Sigmoid colon (tissue), 7 donors: Measurements from ENCODE around the gene OLFML2B. TPM values are rescaled to one million over a fixed set of nuclear protein-coding genes. Genes with fewer than 3 reads are reported as not detected.

Source experiments
- DNase-seq: peaks from one replicate; pipeline ENCODE4 v3.0.0-alpha.2; 2019
- H3K27ac ChIP-seq, 4 donors: fragments of 200-600 bp; sonication (generic); one replicate each; pipeline ENCODE4 v1.5.1; 2016 to 2019; ENCODE audit warnings: mild to moderate bottlenecking in 1 of 4
- H3K27me3 ChIP-seq, 3 donors: fragments of 200-600 bp; sonication (generic); one replicate each; pipeline ENCODE4 v1.5.1; 2019; ENCODE audit warnings: mild to moderate bottlenecking in 1 of 3
- H3K36me3 ChIP-seq, 4 donors: fragments of 200-600 bp; sonication (generic); one replicate each; pipeline ENCODE4 v1.5.1; 2016 to 2019
- H3K4me1 ChIP-seq, 4 donors: fragments of 200-600 bp; sonication (generic); one replicate each; pipeline ENCODE4 v1.5.1; 2017 to 2019
- H3K4me3 ChIP-seq, 4 donors: fragments of 200-600 bp; sonication (generic); one replicate each; pipeline ENCODE4 v1.5.1; 2017 to 2019; ENCODE audit warnings: mild to moderate bottlenecking in 2 of 4, moderate library complexity in 1 of 4
- H3K9me3 ChIP-seq, 4 donors: fragments of 200-600 bp in 3 of 4; sonication (generic) in 3 of 4; one replicate each; pipeline versions ENCODE4 v1.5.1 to v1.6.1; 2013 to 2019
- CTCF ChIP-seq, 4 experiments: fragments of 450-650 bp in 3 of 4; fragments of 200-600 bp in 1 of 4; IDR thresholded peaks; one replicate each; pipeline ENCODE4 v1.5.1; 2016 to 2019; ENCODE audit warnings: antibody characterized with exemption in 4 of 4, mild to moderate bottlenecking in 3 of 4, moderate library complexity in 2 of 4
- EP300 ChIP-seq, 4 donors: sonication (generic); formaldehyde crosslinking; IDR thresholded peaks; one replicate each; pipeline ENCODE4 v1.6.1; 2017; ENCODE audit warnings: antibody characterized with exemption in 4 of 4
- POLR2A ChIP-seq, 2 donors: fragments of 450-650 bp; IDR thresholded peaks; one replicate each; pipeline ENCODE4 v1.6.1; 2016; ENCODE audit warnings: antibody characterized with exemption in 2 of 2, mild to moderate bottlenecking in 2 of 2, moderate library complexity in 2 of 2
- POLR2AphosphoS5 ChIP-seq, 4 donors: sonication (generic); formaldehyde crosslinking; IDR thresholded peaks; one replicate each; pipeline ENCODE4 v1.6.1; 2017; ENCODE audit warnings: antibody characterized with exemption in 4 of 4
- WGBS, 2 donors: extraction: QIAGEN DNeasy Blood & Tissue Kit; methylation state at CpG; one replicate each; pipeline ENCODE4 v1.1.7; 2013; 5-methylcytosine and 5-hydroxymethylcytosine counted together
- intact Hi-C: fragments of 100-400 bp; cut with DNase I; formaldehyde crosslinking; loops from one replicate; pipeline ENCODE4 v1.15.1; 2023
- polyA plus RNA-seq, 3 donors: library from polyadenylated mRNA; stranded (reverse); fragments of 200-250 nt; gene quantifications; one replicate each; pipeline ENCODE4 v1.2.3, GENCODE V29; 2013
- total RNA-seq, 4 donors: library from RNA; depleted of rRNA; stranded (reverse); fragments of >200 nt; gene quantifications; one replicate each; pipeline ENCODE4 v1.1.0, GENCODE V29; 2016
- donor health status: healthy with polysubstance abuse.
- donor health status: Bipolar disorder and iron deficiency.
- donor health status: healthy.

The OLFML2B gene
- total and polyA plus RNA-seq, 7 donors: 1.2 to 27.4 (median 14.3) TPM

DNA sequence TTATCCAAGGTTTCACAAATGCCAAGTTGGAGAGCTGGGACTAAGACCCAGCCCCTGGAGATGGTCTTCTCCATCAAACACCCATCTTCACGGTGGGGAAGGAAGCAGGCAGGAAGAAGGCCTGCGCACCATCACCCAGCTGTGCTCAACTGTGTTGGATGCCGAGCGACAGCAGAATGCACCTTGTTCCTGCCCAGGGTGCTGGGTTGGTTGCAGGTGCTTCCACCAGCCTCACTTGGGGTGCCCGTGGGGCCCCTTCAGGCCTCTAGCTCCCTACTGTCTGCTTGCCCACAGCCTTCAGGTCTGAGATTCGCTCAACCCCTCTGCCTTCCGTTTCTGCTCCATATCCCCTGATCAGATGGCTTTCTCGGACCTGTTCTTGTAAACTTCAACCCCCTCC, 42.5 kb downstream of the OLFML2B start:
- Histone ChIP-seq H3K4me3 (no peak overlapping the region), H3K36me3 (peaks cover 0 to 14% (median 4%) of the 10 kb centered on the region in 4 donors), H3K9me3 (no peaks in the 10 kb centered on the region), H3K27ac (no peak overlapping the region), H3K4me1 (peaks cover 0 to 32% (median 13%) of the 10 kb centered on the region in 4 donors), H3K27me3 (no peaks in the 10 kb centered on the region)
- DNase-seq: no peak
- TF ChIP-seq POLR2A (IDR thresholded peaks at IDR 0.05): no peak
- no peak for TF ChIP-seq EP300 (IDR thresholded peaks at IDR 0.05)
- no peak for TF ChIP-seq POLR2AphosphoS5 (IDR thresholded peaks at IDR 0.05)
- TF ChIP-seq CTCF (IDR thresholded peaks at IDR 0.05): no peak
- intact Hi-C loops: no loop called here
- 64 to 90% methylated on average over 8 of the region's 8 CpGs for WGBS, 2 donors

GRCh38 chr1:161978011-161978790, 45.5 kb downstream of the OLFML2B start:
- peaks cover 0 to 29% (median 16%) of the 10 kb centered on the region in 4 donors for H3K4me1 ChIP-seq
- TF ChIP-seq EP300 (IDR thresholded peaks at IDR 0.05) (no peak), POLR2A (IDR thresholded peaks at IDR 0.05) (no peak), POLR2AphosphoS5 (IDR thresholded peaks at IDR 0.05) (no peak), CTCF (IDR thresholded peaks at IDR 0.05) (no peak)
- intact Hi-C loops: no loop called here
- 89 to 93% methylated on average over 31 of the region's 31 CpGs for WGBS, 2 donors
- no peaks in the 10 kb centered on the region for H3K36me3 ChIP-seq
- no peaks in the 10 kb centered on the region for H3K27me3 ChIP-seq
- no peak for DNase-seq
- H3K27ac ChIP-seq: no peak overlapping the region
- H3K9me3 ChIP-seq: no peaks in the 10 kb centered on the region
- no peak overlapping the region for H3K4me3 ChIP-seq

DNA sequence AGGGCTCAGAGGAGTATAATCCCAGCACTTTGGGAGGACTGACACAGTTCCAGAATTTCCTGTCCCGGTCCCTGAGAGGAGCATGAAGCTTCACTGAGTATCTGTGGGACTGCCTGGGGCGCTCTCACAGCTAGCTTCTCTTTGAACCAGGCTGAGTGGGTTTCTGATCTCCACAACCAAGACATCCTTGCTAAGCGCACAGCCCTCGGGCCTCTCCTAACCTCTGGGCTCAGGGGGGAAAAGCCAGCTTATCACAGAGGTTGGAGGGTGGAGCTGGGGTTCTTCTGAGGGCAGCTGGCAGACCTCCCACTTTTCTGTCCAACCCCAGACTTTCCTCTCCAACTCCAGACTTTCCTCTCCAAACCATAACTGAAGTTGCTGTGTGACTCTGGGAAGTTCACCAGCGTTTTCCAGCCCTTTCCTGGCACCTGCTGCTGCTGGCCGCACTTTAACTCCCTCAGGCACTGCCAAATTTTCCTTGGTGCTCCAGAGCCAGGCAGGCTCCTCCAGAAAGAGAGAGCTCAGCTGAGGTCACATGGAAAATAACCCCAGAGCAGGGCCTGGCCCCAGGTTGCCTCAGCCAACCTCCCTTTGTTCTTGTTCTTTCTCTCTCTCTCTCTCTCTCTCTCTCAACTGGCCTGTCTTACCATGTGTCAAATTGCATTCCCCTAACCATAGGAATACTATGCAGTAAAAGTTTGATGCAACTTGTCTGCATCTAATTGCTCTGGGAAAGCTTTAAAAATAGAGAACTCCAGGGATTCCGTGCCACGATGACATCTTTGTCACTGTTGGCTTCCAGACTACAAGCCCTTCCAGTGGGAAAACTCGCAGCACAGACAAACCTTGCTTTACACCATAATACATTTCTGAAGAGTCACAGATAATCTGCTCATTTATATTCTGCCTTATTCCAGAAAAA, 49.5 kb downstream of the OLFML2B start:
- H3K4me3 ChIP-seq: no peak overlapping the region
- no peaks in the 10 kb centered on the region for H3K36me3 ChIP-seq
- peaks cover 0 to 32% (median 26%) of the 10 kb centered on the region in 4 donors for H3K4me1 ChIP-seq
- H3K27ac ChIP-seq: peak overlapping the region in 3 of 4 donors; percentile 52 to 78 (median 74)
- no peaks in the 10 kb centered on the region for H3K27me3 ChIP-seq
- intact Hi-C loops: no loop called here
- 74% methylated on average over 9 of the region's 9 CpGs for WGBS, 2 donors
- no peaks in the 10 kb centered on the region for H3K9me3 ChIP-seq
- DNase-seq: peak; percentile 74
- TF ChIP-seq POLR2A (IDR thresholded peaks at IDR 0.05) (no peak), POLR2AphosphoS5 (IDR thresholded peaks at IDR 0.05) (peak in 2 of 4 donors; percentile 10 to 44)

DNA sequence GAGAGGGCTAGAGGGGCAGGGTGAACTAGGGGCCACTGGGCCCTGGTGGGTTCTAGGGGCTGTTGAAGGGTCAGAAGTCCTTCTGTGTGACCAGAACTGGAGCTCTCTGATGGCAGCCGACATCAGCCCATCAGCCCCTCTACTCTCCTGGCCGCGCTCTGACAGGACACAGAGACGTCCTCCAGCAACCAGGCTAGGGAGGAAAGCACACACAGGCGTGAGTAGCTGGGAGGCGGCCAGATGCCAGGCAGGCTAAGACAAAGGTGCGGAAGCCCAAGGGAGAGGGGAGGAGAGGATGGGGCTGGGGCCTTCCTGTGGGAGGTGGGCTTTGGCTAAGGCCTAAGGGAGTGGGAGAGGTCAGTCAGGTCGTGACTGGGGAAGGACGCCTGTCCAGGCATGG, 50.8 kb downstream of the OLFML2B start:
- H3K4me3 ChIP-seq: no peak overlapping the region
- H3K4me1 ChIP-seq: peaks cover 0 to 32% (median 26%) of the 10 kb centered on the region in 4 donors
- peak overlapping the region in 3 of 4 donors; percentile 41 to 78 (median 52) for H3K27ac ChIP-seq
- no peaks in the 10 kb centered on the region for H3K9me3 ChIP-seq
- intact Hi-C loops: no loop called here
- TF ChIP-seq EP300 (IDR thresholded peaks at IDR 0.05): no peak
- no peak for TF ChIP-seq POLR2AphosphoS5 (IDR thresholded peaks at IDR 0.05)
- no peak for TF ChIP-seq POLR2A (IDR thresholded peaks at IDR 0.05)
- TF ChIP-seq CTCF (IDR thresholded peaks at IDR 0.05): no peak
- no peaks in the 10 kb centered on the region for H3K36me3 ChIP-seq
- no peak for DNase-seq
- WGBS, 2 donors: 87 to 89% methylated on average over 9 of the region's 9 CpGs
- no peaks in the 10 kb centered on the region for H3K27me3 ChIP-seq

DNA sequence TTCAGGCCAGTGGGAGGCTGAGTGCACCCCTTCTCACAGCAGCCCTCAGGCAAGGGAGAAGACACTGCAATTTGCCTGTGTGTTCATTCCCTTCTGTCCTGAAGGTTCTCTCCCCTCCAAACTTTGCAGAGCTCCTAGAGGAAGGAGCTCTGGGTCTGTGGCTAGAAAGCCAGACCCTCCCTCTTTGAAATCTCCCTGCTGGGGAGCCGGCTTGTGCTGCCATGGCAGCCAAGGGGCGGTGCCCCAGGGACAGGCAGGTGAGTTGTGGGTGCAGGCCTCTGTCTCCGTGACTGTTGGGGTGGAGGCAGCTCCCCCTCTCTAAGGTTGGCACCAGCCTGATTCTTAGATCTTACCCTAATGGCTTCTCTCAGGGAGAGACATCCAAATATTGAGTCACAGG, 53.0 kb downstream of the OLFML2B start:
- H3K9me3 ChIP-seq: no peaks in the 10 kb centered on the region
- 45 to 63% methylated on average over 3 of the region's 3 CpGs for WGBS, 2 donors
- H3K4me1 ChIP-seq: peaks cover 0 to 32% (median 26%) of the 10 kb centered on the region in 4 donors
- H3K27ac ChIP-seq: no peak overlapping the region
- TF ChIP-seq POLR2AphosphoS5 (IDR thresholded peaks at IDR 0.05) (no peak), EP300 (IDR thresholded peaks at IDR 0.05) (no peak), CTCF (IDR thresholded peaks at IDR 0.05) (no peak), POLR2A (IDR thresholded peaks at IDR 0.05) (no peak)
- no peak overlapping the region for H3K4me3 ChIP-seq
- DNase-seq: no peak
- H3K27me3 ChIP-seq: no peaks in the 10 kb centered on the region
- intact Hi-C loops: no loop called here
- H3K36me3 ChIP-seq: no peaks in the 10 kb centered on the region
